A549 (cell line): Measurements from ENCODE around the gene UBN2. TPM values are rescaled to one million over a fixed set of nuclear protein-coding genes. Genes with fewer than 3 reads are reported as not detected.

Experiments used
- ATAC-seq, 2 experiments: fragments of 200-7000 bp in 1 of 2; fragments of >200 bp in 1 of 2; cut with Nextera tagmentation in 1 of 2; cut with Tn5 transposase in 1 of 2; 3 replicates each; pipeline versions ENCODE4 v1.8.0 to v1.9.1; 2018 to 2020; ENCODE audit warnings: mild to moderate bottlenecking in 1 of 2, moderate library complexity in 1 of 2
- CTCF ChIA-PET: fragments of 300-600 bp; sonication (Branson Sonifier 250); formaldehyde crosslinking; extraction: SDS; loops from one replicate; lab custom pipeline; 2021; ENCODE audit warnings: antibody characterized with exemption, inconsistent platforms; lab: Yijun Ruan, JAX
- POLR2A ChIA-PET: fragments of 350-600 bp; formaldehyde crosslinking; extraction: SDS; loops from one replicate; lab custom pipeline; 2021; ENCODE audit warnings: antibody characterized with exemption, inconsistent platforms; lab: Yijun Ruan, JAX
- DNase-seq, 2 experiments: peaks; one replicate each; pipeline versions ENCODE4 v3.0.0 to v3.0.0-alpha.2; 2011 to 2016; ENCODE audit warnings: low read depth in 1 of 2, low spot score in 1 of 2
- FAIRE-seq: peaks from 2 replicates; lab custom pipeline; 2011; peaks lifted over from hg19 to GRCh38; lab: Jason Lieb, UNC
- H3K27ac ChIP-seq, 2 experiments: fragments of >200 bp; sonication (Bioruptor Twin); formaldehyde crosslinking; 3 replicates each; pipeline ENCODE4 v1.5.1; 2016 to 2017
- H3K4me1 ChIP-seq: fragments of >200 bp; sonication (Bioruptor Twin); formaldehyde crosslinking; 3 replicates; pipeline ENCODE4 v1.6.1; 2016
- H3K4me2 ChIP-seq: fragments of >200 bp; sonication (Bioruptor Twin); formaldehyde crosslinking; 3 replicates; pipeline ENCODE4 v1.6.1; 2016
- H3K4me3 ChIP-seq: fragments of >200 bp; sonication (Bioruptor Twin); formaldehyde crosslinking; 3 replicates; pipeline ENCODE4 v1.5.1; 2016
- H3K9me3 ChIP-seq: fragments of >200 bp; sonication (Bioruptor Twin); formaldehyde crosslinking; 3 replicates; pipeline ENCODE4 v1.6.1; 2016
- CBX8 ChIP-seq: fragments of 200-600 bp; sonication (generic); IDR thresholded peaks from 2 replicates; pipeline ENCODE4 v1.6.1; 2016
- EHF ChIP-seq: fragments of 250-450 bp; sonication (Bioruptor Pico); IDR thresholded peaks from 2 replicates; pipeline ENCODE4 v1.5.0; 2020; ENCODE audit warnings: mild to moderate bottlenecking
- EP300 ChIP-seq, 2 experiments: fragments of >200 bp; sonication (Bioruptor Twin); formaldehyde crosslinking; IDR thresholded peaks; 2 replicates in 1 of 2; 3 replicates in 1 of 2; pipeline ENCODE4 v1.6.1; 2016 to 2017
- ESRRA ChIP-seq: fragments of 150-350 bp; IDR thresholded peaks from 2 replicates; pipeline ENCODE4 v1.6.1; 2014; ENCODE audit warnings: mild to moderate bottlenecking, low read length, borderline replicate concordance
- FOSL2 ChIP-seq, 2 experiments: fragments of 450-650 bp in 1 of 2; fragments of >200 bp in 1 of 2; sonication (Bioruptor Twin) in 1 of 2; formaldehyde crosslinking; IDR thresholded peaks; 2 replicates each; pipeline versions ENCODE4 v1.5.0 to v1.6.1; 2016 to 2020; ENCODE audit warnings: mild to moderate bottlenecking in 1 of 2, moderate library complexity in 1 of 2
- HDAC2 ChIP-seq: fragments of 200-600 bp; sonication (generic); IDR thresholded peaks from 2 replicates; pipeline ENCODE4 v1.6.1; 2016
- HEYL ChIP-seq: fragments of 250-450 bp; sonication (Bioruptor Pico); IDR thresholded peaks from 2 replicates; pipeline ENCODE4 v1.8.0; 2021; ENCODE audit warnings: mild to moderate bottlenecking, moderate library complexity
- HOXA7 ChIP-seq: fragments of 250-450 bp; sonication (Bioruptor Pico); IDR thresholded peaks from 2 replicates; pipeline ENCODE4 v1.5.0; 2020; ENCODE audit warnings: mild to moderate bottlenecking, moderate library complexity
- JUNB ChIP-seq: fragments of >200 bp; sonication (Bioruptor Twin); formaldehyde crosslinking; IDR thresholded peaks from 2 replicates; pipeline ENCODE4 v1.6.1; 2016
- MAFK ChIP-seq: fragments of 450-650 bp; IDR thresholded peaks from 2 replicates; pipeline ENCODE4 v1.6.1; 2014; ENCODE audit not compliant: partially characterized antibody
- MYC ChIP-seq: IDR thresholded peaks from 2 replicates; pipeline ENCODE4 v1.6.1; 2012; ENCODE audit warnings: mild to moderate bottlenecking, inconsistent platforms, low read length, improper control_type of control experiment, borderline replicate concordance
- NPAS2 ChIP-seq: fragments of 250-450 bp; sonication (Bioruptor Pico); IDR thresholded peaks from 2 replicates; pipeline ENCODE4 v1.8.0; 2022; ENCODE audit warnings: mild to moderate bottlenecking, moderate library complexity, borderline replicate concordance
- NR3C1 ChIP-seq: fragments of >200 bp; sonication (Bioruptor Twin); formaldehyde crosslinking; IDR thresholded peaks from 3 replicates; pipeline ENCODE4 v1.6.1; 2017
- PHF8 ChIP-seq: fragments of 200-600 bp; sonication (generic); IDR thresholded peaks from 2 replicates; pipeline ENCODE4 v1.6.1; 2016; ENCODE audit warnings: low read depth, mild to moderate bottlenecking, antibody characterized with exemption, moderate library complexity, borderline replicate concordance
- RAD21 ChIP-seq, 2 experiments: fragments of >200 bp in 1 of 2; sonication (Bioruptor Twin) in 1 of 2; formaldehyde crosslinking in 1 of 2; IDR thresholded peaks in 1 of 2; conservative IDR thresholded peaks in 1 of 2; 2 replicates in 1 of 2; 3 replicates in 1 of 2; pipeline ENCODE4 v1.6.1; 2012 to 2018; ENCODE audit warnings: inconsistent platforms in 1 of 2
- RFX5 ChIP-seq: fragments of 450-650 bp; IDR thresholded peaks from 2 replicates; pipeline ENCODE4 v1.7.1; 2014; ENCODE audit warnings: antibody characterized with exemption, mild to moderate bottlenecking, moderate library complexity
- RNF2 ChIP-seq: fragments of 200-600 bp; sonication (generic); IDR thresholded peaks from 2 replicates; pipeline ENCODE4 v1.6.1; 2016; ENCODE audit warnings: low read depth, mild to moderate bottlenecking, antibody characterized with exemption, moderate library complexity, borderline replicate concordance
- SREBF2 ChIP-seq: fragments of 450-650 bp; IDR thresholded peaks from 2 replicates; pipeline ENCODE4 v1.6.1; 2014; ENCODE audit warnings: mild to moderate bottlenecking, moderate library complexity
- TP53 ChIP-seq: fragments of 250-450 bp; sonication (Bioruptor Pico); IDR thresholded peaks from 2 replicates; pipeline ENCODE4 v1.5.0; 2021; ENCODE audit warnings: mild to moderate bottlenecking, moderate library complexity
- ZC3H11A ChIP-seq: fragments of 450-650 bp; IDR thresholded peaks from 2 replicates; pipeline ENCODE4 v1.6.1; 2014; ENCODE audit warnings: antibody characterized with exemption, mild to moderate bottlenecking
- ZFP36 ChIP-seq: fragments of 450-650 bp; IDR thresholded peaks from 2 replicates; pipeline ENCODE4 v1.6.1; 2014; ENCODE audit warnings: borderline replicate concordance; ENCODE audit not compliant: partially characterized antibody
- WGBS: methylation state at CpG from one replicate; pipeline ENCODE4 v1.1.6; 2017; ENCODE audit errors: missing lambda C conversion rate; 5-methylcytosine and 5-hydroxymethylcytosine counted together
- polyA plus RNA-seq, 4 experiments: library from polyadenylated mRNA; depleted of rRNA in 3 of 4; stranded (reverse); fragments of >200 nt; fragmentation: RNase III in 1 of 4; extraction: RNeasy Plus Mini Kit Qiagen cat#74134 plus additional on column Dnase treatment in 1 of 4; gene quantifications; 2 replicates in 3 of 4; 3 replicates in 1 of 4; pipeline ENCODE4 v1.2.3, GENCODE V29; 2011 to 2017
- TF ChIP-seq, protein P1 (sequence below): fragments of 150-350 bp; IDR thresholded peaks from 2 replicates; pipeline ENCODE4 v1.6.1; 2014; ENCODE audit warnings: low read depth, mild to moderate bottlenecking, low read length
- TF ChIP-seq, protein P2 (sequence below): fragments of 250-450 bp; sonication (Bioruptor Pico); IDR thresholded peaks from 2 replicates; pipeline ENCODE4 v1.5.0; 2021; ENCODE audit warnings: mild to moderate bottlenecking, moderate library complexity, borderline replicate concordance
- TF ChIP-seq, protein P3 (sequence below): fragments of >200 bp; sonication (Bioruptor Twin); formaldehyde crosslinking; IDR thresholded peaks from 3 replicates; pipeline ENCODE4 v1.5.1; 2016
- TF ChIP-seq, protein P4 (sequence below): fragments of 200-600 bp; sonication (generic); IDR thresholded peaks from 2 replicates; pipeline ENCODE4 v1.6.1; 2016; ENCODE audit warnings: antibody characterized with exemption, mild to moderate bottlenecking, moderate library complexity
- TF ChIP-seq, protein P5 (sequence below): IDR thresholded peaks from 2 replicates; pipeline ENCODE4 v1.6.1; 2012

The UBN2 gene
- polyA plus RNA-seq, 2 of the 4 experiments (the other 2 are of a cell fraction) = 2.1 to 5.7 TPM

DNA sequence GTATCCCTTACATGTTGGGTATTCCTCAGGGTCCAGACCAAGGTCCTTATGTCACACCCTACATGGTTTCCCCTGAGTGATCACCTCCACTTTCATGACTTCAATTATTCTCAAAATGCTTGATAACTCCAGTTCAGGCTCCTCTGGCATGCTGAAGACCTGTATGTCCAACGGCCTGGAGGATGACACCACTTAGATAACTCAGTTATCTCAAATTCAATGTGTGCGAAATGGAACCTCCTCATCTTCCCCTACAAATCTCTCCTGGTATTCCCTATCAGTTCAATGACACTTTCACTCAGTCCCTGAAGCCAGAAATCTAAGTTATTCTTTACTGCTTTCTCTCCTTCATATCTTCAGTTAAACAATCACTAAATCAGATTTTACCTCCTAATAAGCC is 120.0 kb downstream of the UBN2 start:
- DNase-seq (no peak), FAIRE-seq (no peak), ATAC-seq (no peak)
- 83% methylated on average over 2 of the region's 2 CpGs for WGBS
- ChIA-PET CTCF (no interaction called here), POLR2A (no interaction called here)
- Histone ChIP-seq H3K27ac (no peak overlapping the region), H3K4me3 (no peak overlapping the region), H3K4me2 (no peak overlapping the region), H3K4me1 (no peaks in the 10 kb centered on the region), H3K9me3 (no peaks in the 10 kb centered on the region)
- TF ChIP-seq EP300 (IDR thresholded peaks at IDR 0.05) = no peak
- TF ChIP-seq, protein P1, sequence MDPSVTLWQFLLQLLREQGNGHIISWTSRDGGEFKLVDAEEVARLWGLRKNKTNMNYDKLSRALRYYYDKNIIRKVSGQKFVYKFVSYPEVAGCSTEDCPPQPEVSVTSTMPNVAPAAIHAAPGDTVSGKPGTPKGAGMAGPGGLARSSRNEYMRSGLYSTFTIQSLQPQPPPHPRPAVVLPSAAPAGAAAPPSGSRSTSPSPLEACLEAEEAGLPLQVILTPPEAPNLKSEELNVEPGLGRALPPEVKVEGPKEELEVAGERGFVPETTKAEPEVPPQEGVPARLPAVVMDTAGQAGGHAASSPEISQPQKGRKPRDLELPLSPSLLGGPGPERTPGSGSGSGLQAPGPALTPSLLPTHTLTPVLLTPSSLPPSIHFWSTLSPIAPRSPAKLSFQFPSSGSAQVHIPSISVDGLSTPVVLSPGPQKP = no peak
- TF ChIP-seq RNF2 = no peak
- TF ChIP-seq SREBF2 = no peak
- TF ChIP-seq MYC = no peak
- no peak for TF ChIP-seq NR3C1
- no peak for TF ChIP-seq FOSL2 (IDR thresholded peaks at IDR 0.05)
- no peak for TF ChIP-seq FOSL2 (CRISPR knock-in tag; IDR thresholded peaks at IDR 0.05)
- no peak for TF ChIP-seq NPAS2
- TF ChIP-seq MAFK = no peak
- TF ChIP-seq ZC3H11A = no peak
- TF ChIP-seq HOXA7 (CRISPR knock-in tag) = no peak
- TF ChIP-seq TP53 (CRISPR knock-in tag) = no peak
- TF ChIP-seq, protein P2, sequence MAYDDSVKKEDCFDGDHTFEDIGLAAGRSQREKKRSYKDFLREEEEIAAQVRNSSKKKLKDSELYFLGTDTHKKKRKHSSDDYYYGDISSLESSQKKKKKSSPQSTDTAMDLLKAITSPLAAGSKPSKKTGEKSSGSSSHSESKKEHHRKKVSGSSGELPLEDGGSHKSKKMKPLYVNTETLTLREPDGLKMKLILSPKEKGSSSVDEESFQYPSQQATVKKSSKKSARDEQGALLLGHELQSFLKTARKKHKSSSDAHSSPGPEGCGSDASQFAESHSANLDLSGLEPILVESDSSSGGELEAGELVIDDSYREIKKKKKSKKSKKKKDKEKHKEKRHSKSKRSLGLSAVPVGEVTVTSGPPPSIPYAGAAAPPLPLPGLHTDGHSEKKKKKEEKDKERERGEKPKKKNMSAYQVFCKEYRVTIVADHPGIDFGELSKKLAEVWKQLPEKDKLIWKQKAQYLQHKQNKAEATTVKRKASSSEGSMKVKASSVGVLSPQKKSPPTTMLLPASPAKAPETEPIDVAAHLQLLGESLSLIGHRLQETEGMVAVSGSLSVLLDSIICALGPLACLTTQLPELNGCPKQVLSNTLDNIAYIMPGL (CRISPR knock-in tag) = no peak
- no peak for TF ChIP-seq EHF (CRISPR knock-in tag)
- no peak for TF ChIP-seq RAD21 (conservative IDR thresholded peaks at IDR 0.05 in 1 of 2, IDR thresholded peaks at IDR 0.05 in 1 of 2)
- no peak for TF ChIP-seq CBX8

DNA sequence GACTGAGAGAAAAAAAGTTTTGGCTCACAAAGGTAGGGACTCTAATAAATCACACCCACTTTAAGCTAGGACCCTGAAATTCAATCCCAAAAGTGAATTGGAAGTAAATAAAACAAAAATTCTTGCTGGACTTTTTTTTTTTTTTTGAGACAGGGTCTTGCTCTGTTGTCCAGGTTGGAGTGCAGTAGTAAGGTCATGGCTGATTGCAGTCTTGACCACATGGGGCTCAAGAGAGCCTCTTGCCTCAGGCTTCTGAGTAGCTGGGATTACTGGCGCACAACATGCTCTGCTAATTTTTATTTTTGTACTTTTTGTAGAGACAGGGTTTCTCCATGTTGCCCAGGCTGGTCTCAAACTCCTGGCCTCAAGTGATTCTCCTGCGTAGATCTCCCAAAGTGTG is 123.7 kb downstream of the UBN2 start:
- no peaks in the 10 kb centered on the region for H3K4me1 ChIP-seq
- 90% methylated on average over 2 of the region's 2 CpGs for WGBS
- H3K9me3 ChIP-seq = no peaks in the 10 kb centered on the region
- ATAC-seq = no peak
- no peak overlapping the region for H3K27ac ChIP-seq
- FAIRE-seq = no peak
- ChIA-PET POLR2A (interaction anchor here (1.4 kb wide), 1 partner anchor 11 kb away, joined by 3 read pairs; no protein-coding TSS in a partner anchor), CTCF (interaction anchor here (1.0 to 2.0 kb wide), 5 partner anchors 11 to 337 kb away, joined by 3 to 8 read pairs (median 5); no protein-coding TSS in a partner anchor)
- peak in 1 of 2 experiments; percentile 24 for DNase-seq
- H3K4me3 ChIP-seq = no peak overlapping the region
- H3K4me2 ChIP-seq = no peak overlapping the region
- TF ChIP-seq HDAC2 (no peak), EHF (CRISPR knock-in tag) (no peak), ZFP36 (no peak), TP53 (CRISPR knock-in tag) (no peak), JUNB (no peak), RFX5 (no peak), PHF8 (no peak), NPAS2 (no peak), NR3C1 (no peak), HEYL (no peak), ESRRA (no peak)
- TF ChIP-seq, protein P3, sequence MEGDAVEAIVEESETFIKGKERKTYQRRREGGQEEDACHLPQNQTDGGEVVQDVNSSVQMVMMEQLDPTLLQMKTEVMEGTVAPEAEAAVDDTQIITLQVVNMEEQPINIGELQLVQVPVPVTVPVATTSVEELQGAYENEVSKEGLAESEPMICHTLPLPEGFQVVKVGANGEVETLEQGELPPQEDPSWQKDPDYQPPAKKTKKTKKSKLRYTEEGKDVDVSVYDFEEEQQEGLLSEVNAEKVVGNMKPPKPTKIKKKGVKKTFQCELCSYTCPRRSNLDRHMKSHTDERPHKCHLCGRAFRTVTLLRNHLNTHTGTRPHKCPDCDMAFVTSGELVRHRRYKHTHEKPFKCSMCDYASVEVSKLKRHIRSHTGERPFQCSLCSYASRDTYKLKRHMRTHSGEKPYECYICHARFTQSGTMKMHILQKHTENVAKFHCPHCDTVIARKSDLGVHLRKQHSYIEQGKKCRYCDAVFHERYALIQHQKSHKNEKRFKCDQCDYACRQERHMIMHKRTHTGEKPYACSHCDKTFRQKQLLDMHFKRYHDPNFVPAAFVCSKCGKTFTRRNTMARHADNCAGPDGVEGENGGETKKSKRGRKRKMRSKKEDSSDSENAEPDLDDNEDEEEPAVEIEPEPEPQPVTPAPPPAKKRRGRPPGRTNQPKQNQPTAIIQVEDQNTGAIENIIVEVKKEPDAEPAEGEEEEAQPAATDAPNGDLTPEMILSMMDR = no peak
- TF ChIP-seq, protein P4, sequence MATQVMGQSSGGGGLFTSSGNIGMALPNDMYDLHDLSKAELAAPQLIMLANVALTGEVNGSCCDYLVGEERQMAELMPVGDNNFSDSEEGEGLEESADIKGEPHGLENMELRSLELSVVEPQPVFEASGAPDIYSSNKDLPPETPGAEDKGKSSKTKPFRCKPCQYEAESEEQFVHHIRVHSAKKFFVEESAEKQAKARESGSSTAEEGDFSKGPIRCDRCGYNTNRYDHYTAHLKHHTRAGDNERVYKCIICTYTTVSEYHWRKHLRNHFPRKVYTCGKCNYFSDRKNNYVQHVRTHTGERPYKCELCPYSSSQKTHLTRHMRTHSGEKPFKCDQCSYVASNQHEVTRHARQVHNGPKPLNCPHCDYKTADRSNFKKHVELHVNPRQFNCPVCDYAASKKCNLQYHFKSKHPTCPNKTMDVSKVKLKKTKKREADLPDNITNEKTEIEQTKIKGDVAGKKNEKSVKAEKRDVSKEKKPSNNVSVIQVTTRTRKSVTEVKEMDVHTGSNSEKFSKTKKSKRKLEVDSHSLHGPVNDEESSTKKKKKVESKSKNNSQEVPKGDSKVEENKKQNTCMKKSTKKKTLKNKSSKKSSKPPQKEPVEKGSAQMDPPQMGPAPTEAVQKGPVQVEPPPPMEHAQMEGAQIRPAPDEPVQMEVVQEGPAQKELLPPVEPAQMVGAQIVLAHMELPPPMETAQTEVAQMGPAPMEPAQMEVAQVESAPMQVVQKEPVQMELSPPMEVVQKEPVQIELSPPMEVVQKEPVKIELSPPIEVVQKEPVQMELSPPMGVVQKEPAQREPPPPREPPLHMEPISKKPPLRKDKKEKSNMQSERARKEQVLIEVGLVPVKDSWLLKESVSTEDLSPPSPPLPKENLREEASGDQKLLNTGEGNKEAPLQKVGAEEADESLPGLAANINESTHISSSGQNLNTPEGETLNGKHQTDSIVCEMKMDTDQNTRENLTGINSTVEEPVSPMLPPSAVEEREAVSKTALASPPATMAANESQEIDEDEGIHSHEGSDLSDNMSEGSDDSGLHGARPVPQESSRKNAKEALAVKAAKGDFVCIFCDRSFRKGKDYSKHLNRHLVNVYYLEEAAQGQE = no peak
- TF ChIP-seq, protein P5, sequence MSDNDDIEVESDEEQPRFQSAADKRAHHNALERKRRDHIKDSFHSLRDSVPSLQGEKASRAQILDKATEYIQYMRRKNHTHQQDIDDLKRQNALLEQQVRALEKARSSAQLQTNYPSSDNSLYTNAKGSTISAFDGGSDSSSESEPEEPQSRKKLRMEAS = no peak
